HCT116 (cell line): ENCODE data around the gene ITLN1. TPM values are rescaled to one million over a fixed set of nuclear protein-coding genes. Genes with fewer than 3 reads are reported as not detected.

Source experiments
- ATAC-seq: fragments of 200-7000 bp; cut with Tn5 transposase; 2 replicates; pipeline ENCODE4 v1.9.1; 2020; ENCODE audit warnings: mild to moderate bottlenecking, moderate library complexity
- BruUV-seq: library from RNA; stranded (reverse); fragments of 400-500 nt; replicated peaks from 2 replicates; lab custom pipeline; 2021; lab: Mats Ljungman, UMichigan
- CTCF ChIA-PET: fragments of 300-600 bp; sonication (Branson Sonifier 250); formaldehyde crosslinking; loops from one replicate; lab custom pipeline; 2021; ENCODE audit warnings: antibody characterized with exemption; lab: Charles Lee
- POLR2A ChIA-PET: fragments of 300-600, 350-600 bp; sonication (Branson Sonifier 250); formaldehyde crosslinking; loops from one replicate; lab custom pipeline; 2021; ENCODE audit warnings: antibody characterized with exemption; lab: Charles Lee
- RAD21 ChIA-PET, 2 experiments: fragments of 300-600 bp; sonication (Branson Sonifier 250); formaldehyde crosslinking; loops; one replicate each; lab custom pipeline; 2023; ENCODE audit warnings: low total read pairs in 2 of 2; ENCODE audit not compliant: uncharacterized antibody in 2 of 2, unreplicated experiment in 2 of 2, low non-redundant PET in 1 of 2; lab: Charles Lee
- DNase-seq: peaks from one replicate; pipeline ENCODE4 v3.0.0-alpha.2; 2010; ENCODE audit warnings: low read depth, low spot score
- H2AFZ ChIP-seq: fragments of 200-600 bp; shearing (Covaris generic), sonication (generic); 2 replicates; pipeline ENCODE4 v1.6.1; 2017; ENCODE audit warnings: low read depth, mixed run types, mixed read lengths, antibody characterized with exemption, low read length; ENCODE audit not compliant: poor library complexity, severe bottlenecking
- H3K27ac ChIP-seq: 2 replicates; pipeline ENCODE4 v1.5.1; 2012; ENCODE audit warnings: low read depth, low read length
- H3K27me3 ChIP-seq: fragments of 200-600 bp; sonication (generic); 2 replicates; pipeline ENCODE4 v1.6.1; 2016; ENCODE audit warnings: mixed run types, low read length, mixed read lengths; ENCODE audit not compliant: insufficient read depth
- H3K36me3 ChIP-seq, 2 experiments: fragments of 200-500 bp in 1 of 2; fragments of 200-600 bp in 1 of 2; sonication (Bioruptor generic) in 1 of 2; sonication (generic) in 1 of 2; 2 replicates each; pipeline versions ENCODE4 v1.5.1 to v1.6.1; 2014 to 2016; ENCODE audit warnings: low read length in 2 of 2, inconsistent platforms in 1 of 2, mixed read lengths in 1 of 2, mixed run types in 1 of 2; ENCODE audit not compliant: insufficient read depth in 2 of 2, control insufficient read depth in 1 of 2
- H3K4me1 ChIP-seq, 2 experiments: fragments of 200-600 bp in 1 of 2; sonication (generic) in 1 of 2; 2 replicates each; pipeline versions ENCODE4 v1.5.1 to v1.6.1; 2012 to 2017; ENCODE audit warnings: low read length in 2 of 2, inconsistent platforms in 1 of 2, mild to moderate bottlenecking in 1 of 2, mixed read lengths in 1 of 2, mixed run types in 1 of 2, moderate library complexity in 1 of 2; ENCODE audit not compliant: insufficient read depth in 2 of 2, control insufficient read depth in 1 of 2
- H3K4me2 ChIP-seq: fragments of 200-600 bp; sonication (generic); 2 replicates; pipeline ENCODE4 v1.6.1; 2017; ENCODE audit warnings: mixed run types, low read length, mixed read lengths
- H3K4me3 ChIP-seq, 2 experiments: fragments of 200-600 bp in 1 of 2; sonication (generic) in 1 of 2; replicated peaks in 1 of 2; 2 replicates each; pipeline ENCODE4 v1.5.1; 2011 to 2016; ENCODE audit warnings: low read length in 2 of 2, control low read depth in 1 of 2, low read depth in 1 of 2, mild to moderate bottlenecking in 1 of 2, mixed read lengths in 1 of 2, mixed run types in 1 of 2
- H3K79me2 ChIP-seq: fragments of 200-600 bp; sonication (generic); 2 replicates; pipeline ENCODE4 v1.6.1; 2017; ENCODE audit warnings: mild to moderate bottlenecking, mixed run types, low read length, moderate library complexity, mixed read lengths; ENCODE audit not compliant: insufficient read depth
- H3K9ac ChIP-seq: fragments of 200-600 bp; sonication (generic); 2 replicates; pipeline ENCODE4 v1.6.1; 2016; ENCODE audit warnings: low read length, mixed read lengths
- H3K9me2 ChIP-seq: fragments of 200-600 bp; sonication (generic), shearing (Covaris generic); 2 replicates; pipeline ENCODE4 v1.6.1; 2017; ENCODE audit warnings: mixed run types, mild to moderate bottlenecking, moderate library complexity; ENCODE audit not compliant: insufficient read depth
- H3K9me3 ChIP-seq, 2 experiments: fragments of 200-500 bp in 1 of 2; fragments of 200-600 bp in 1 of 2; sonication (Bioruptor generic) in 1 of 2; sonication (generic) in 1 of 2; 2 replicates each; pipeline ENCODE4 v1.6.1; 2014 to 2017; ENCODE audit warnings: low read length in 2 of 2, mixed read lengths in 2 of 2, inconsistent platforms in 1 of 2, low read depth in 1 of 2, mild to moderate bottlenecking in 1 of 2, mixed run types in 1 of 2, moderate library complexity in 1 of 2; ENCODE audit not compliant: control insufficient read depth in 1 of 2, insufficient read depth in 1 of 2
- H4K20me1 ChIP-seq: fragments of 200-600 bp; sonication (generic), shearing (Covaris generic); 2 replicates; pipeline ENCODE4 v1.6.1; 2017; ENCODE audit warnings: mixed run types, mild to moderate bottlenecking, moderate library complexity; ENCODE audit not compliant: insufficient read depth
- RAD21 ChIP-seq: IDR thresholded peaks from 2 replicates; pipeline ENCODE4 v1.6.1; 2012; ENCODE audit warnings: low read depth, mild to moderate bottlenecking
- SP1 ChIP-seq: IDR thresholded peaks from 2 replicates; pipeline ENCODE4 v1.6.1; 2012; ENCODE audit warnings: low read depth
- intact Hi-C: fragments of 100-400 bp; cut with micrococcal nuclease; formaldehyde crosslinking; loops from 2 replicates; pipeline ENCODE4 v1.10.0; 2022
- total RNA-seq: library from RNA; stranded (reverse); gene quantifications from one replicate; pipeline ENCODE4 v1.2.1, GENCODE V29; 2021; ENCODE audit not compliant: unreplicated experiment
- TF ChIP-seq, protein P1 (sequence below): IDR thresholded peaks from 2 replicates; pipeline ENCODE4 v1.6.1; 2012
- TF ChIP-seq, protein P2 (sequence below), 3 experiments: fragments of 200-600 bp in 1 of 3; sonication (generic) in 1 of 3; IDR thresholded peaks in 2 of 3; conservative IDR thresholded peaks in 1 of 3; 2 replicates each; pipeline ENCODE4 v1.5.1; 2012 to 2017; ENCODE audit warnings: low read depth in 2 of 3, low read length in 2 of 3, antibody characterized with exemption in 1 of 3, borderline replicate concordance in 1 of 3, control low read depth in 1 of 3, mild to moderate bottlenecking in 1 of 3, mixed read lengths in 1 of 3, mixed run types in 1 of 3, moderate library complexity in 1 of 3; ENCODE audit not compliant: insufficient read depth in 1 of 3

The ITLN1 gene
- total RNA-seq, 1 experiment from 2014 or later: not detected

DNA sequence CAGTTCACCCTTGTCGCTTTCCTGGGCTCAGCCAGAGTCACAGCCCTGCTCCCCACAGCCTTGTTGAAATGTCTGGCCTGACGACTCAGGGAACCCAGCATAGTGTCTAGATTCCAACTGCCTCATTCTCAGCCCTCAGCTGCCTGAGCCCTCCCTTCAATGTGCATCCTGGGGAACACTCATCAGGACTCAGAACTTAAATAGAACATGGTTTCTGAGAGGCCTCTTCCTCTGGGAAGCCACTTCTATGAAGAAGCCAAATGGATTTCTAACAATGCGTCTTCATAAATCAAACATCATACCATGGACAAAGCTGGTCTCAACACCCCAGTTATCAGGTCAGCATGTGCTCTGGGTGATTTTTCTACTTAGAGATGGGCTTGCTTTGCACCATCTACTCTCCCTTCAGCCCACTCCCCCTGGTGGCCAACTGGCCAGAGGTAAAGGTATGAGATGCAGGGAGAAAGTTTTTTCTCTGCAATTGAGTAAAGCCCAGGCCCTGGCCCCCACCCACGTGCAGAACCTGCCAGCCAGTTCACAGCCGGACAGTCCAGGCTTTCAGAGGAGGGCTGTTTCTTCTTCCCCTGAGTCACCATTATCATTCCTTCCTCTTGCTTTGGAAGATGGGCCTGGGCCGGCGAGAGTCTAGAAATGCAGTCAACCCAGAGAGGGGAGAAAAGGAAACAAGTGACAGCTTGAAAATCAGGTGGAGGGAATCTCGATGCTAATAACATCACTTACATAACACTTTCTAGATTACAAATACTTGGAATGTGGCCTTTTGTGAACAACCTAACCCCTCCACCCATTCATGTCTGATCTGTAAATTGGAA, 54.4 kb downstream of the ITLN1 start:
- TF ChIP-seq, protein P1, sequence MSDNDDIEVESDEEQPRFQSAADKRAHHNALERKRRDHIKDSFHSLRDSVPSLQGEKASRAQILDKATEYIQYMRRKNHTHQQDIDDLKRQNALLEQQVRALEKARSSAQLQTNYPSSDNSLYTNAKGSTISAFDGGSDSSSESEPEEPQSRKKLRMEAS: peak; percentile 20; the same call in 1 of the 2 replicates
- TF ChIP-seq RAD21 (peak; percentile 70), SP1 (no peak)
- TF ChIP-seq, protein P2, sequence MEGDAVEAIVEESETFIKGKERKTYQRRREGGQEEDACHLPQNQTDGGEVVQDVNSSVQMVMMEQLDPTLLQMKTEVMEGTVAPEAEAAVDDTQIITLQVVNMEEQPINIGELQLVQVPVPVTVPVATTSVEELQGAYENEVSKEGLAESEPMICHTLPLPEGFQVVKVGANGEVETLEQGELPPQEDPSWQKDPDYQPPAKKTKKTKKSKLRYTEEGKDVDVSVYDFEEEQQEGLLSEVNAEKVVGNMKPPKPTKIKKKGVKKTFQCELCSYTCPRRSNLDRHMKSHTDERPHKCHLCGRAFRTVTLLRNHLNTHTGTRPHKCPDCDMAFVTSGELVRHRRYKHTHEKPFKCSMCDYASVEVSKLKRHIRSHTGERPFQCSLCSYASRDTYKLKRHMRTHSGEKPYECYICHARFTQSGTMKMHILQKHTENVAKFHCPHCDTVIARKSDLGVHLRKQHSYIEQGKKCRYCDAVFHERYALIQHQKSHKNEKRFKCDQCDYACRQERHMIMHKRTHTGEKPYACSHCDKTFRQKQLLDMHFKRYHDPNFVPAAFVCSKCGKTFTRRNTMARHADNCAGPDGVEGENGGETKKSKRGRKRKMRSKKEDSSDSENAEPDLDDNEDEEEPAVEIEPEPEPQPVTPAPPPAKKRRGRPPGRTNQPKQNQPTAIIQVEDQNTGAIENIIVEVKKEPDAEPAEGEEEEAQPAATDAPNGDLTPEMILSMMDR (IDR thresholded peaks at IDR 0.05 in 2 of 3, conservative IDR thresholded peaks at IDR 0.05 in 1 of 3; ENCODE audit: borderline replicate concordance in 1 of 3, insufficient read depth in 1 of 3, low read depth in 2 of 3, low read length in 2 of 3): peak; percentile 78 to 91 (median 87)
- POLR2A ChIA-PET: no interaction called here
- Histone ChIP-seq H3K4me3 (no peak overlapping the region), H3K36me3 (no peaks in the 10 kb centered on the region), H3K9me3 (no peaks in the 10 kb centered on the region), H3K79me2 (no peaks in the 10 kb centered on the region), H3K4me2 (no peak overlapping the region), H4K20me1 (no peaks in the 10 kb centered on the region), H3K9me2 (no peaks in the 10 kb centered on the region), H3K27me3 (peaks cover 5% of the 10 kb centered on the region; the same call in 1 of the 2 replicates), H3K4me1 (0 out of 4 replicates have a peak, but pooled peaks cover 0 to 3% of the 10 kb centered on the region in 2 experiments), H2AFZ (no peak overlapping the region), H3K27ac (no peak overlapping the region), H3K9ac (no peak overlapping the region)
- RAD21 ChIA-PET: interaction anchor here in 1 of 2 experiments (0.6 to 1.3 kb wide), 2 partner anchors 53 to 107 kb away, joined by 3 to 4 read pairs; no protein-coding TSS in a partner anchor
- intact Hi-C loops: loop anchor here (1.0 to 5.0 kb wide), 4 partner anchors 50 to 403 kb away; no protein-coding TSS in a partner anchor
- no TSS peak for BruUV-seq
- CTCF ChIA-PET: interaction anchor here (0.8 to 2.7 kb wide), 8 partner anchors 12 to 149 kb away, joined by 3 to 16 read pairs (median 4); partner anchors contain the start of gene ITLN2
- DNase-seq: peak; percentile 53
- ATAC-seq: peak; percentile 97
